WTC11 (cell line): Measurements from ENCODE around the gene FAM241A.

Experiments used
- ATF3 ChIP-seq: sonication (generic); formaldehyde crosslinking; conservative IDR thresholded peaks from 2 replicates; pipeline ENCODE4 v1.8.1; 2022; ENCODE audit warnings: mild to moderate bottlenecking, missing genetic modification reagents
- CREB1 ChIP-seq: sonication (generic); formaldehyde crosslinking; IDR thresholded peaks from 2 replicates; pipeline ENCODE4 v1.8.0; 2023; ENCODE audit warnings: mild to moderate bottlenecking, missing genetic modification reagents
- CTCF ChIP-seq: fragments of 200-600 bp; IDR thresholded peaks from 2 replicates; pipeline ENCODE4 v1.8.0; 2022; ENCODE audit warnings: antibody characterized with exemption
- ESRRA ChIP-seq: sonication (generic); formaldehyde crosslinking; IDR thresholded peaks from 2 replicates; pipeline ENCODE4 v1.8.1; 2022; ENCODE audit warnings: mild to moderate bottlenecking, missing genetic modification reagents, borderline replicate concordance
- FOXJ3 ChIP-seq: sonication (generic); formaldehyde crosslinking; IDR thresholded peaks from 2 replicates; pipeline ENCODE4 v1.9.0; 2021; ENCODE audit warnings: missing genetic modification reagents, mild to moderate bottlenecking, borderline replicate concordance
- HMGXB4 ChIP-seq: sonication (generic); formaldehyde crosslinking; IDR thresholded peaks from 2 replicates; pipeline ENCODE4 v1.8.1; 2023; ENCODE audit warnings: mild to moderate bottlenecking, moderate library complexity, missing genetic modification reagents
- NFE2L1 ChIP-seq: sonication (generic); formaldehyde crosslinking; IDR thresholded peaks from 2 replicates; pipeline ENCODE4 v1.8.1; 2023; ENCODE audit warnings: missing genetic modification reagents
- NR1H2 ChIP-seq: sonication (generic); formaldehyde crosslinking; IDR thresholded peaks from 2 replicates; pipeline ENCODE4 v1.9.0; 2021; ENCODE audit warnings: mild to moderate bottlenecking, moderate library complexity, missing genetic modification reagents
- USF1 ChIP-seq: sonication (generic); formaldehyde crosslinking; IDR thresholded peaks from 2 replicates; pipeline ENCODE4 v1.8.0; 2022; ENCODE audit warnings: mild to moderate bottlenecking, missing genetic modification reagents

- TF ChIP-seq USF1 (CRISPR knock-in tag) (no peak), CTCF (no peak), CREB1 (CRISPR knock-in tag) (no peak), NR1H2 (CRISPR knock-in tag) (no peak), FOXJ3 (CRISPR knock-in tag) (no peak), ATF3 (no peak), NFE2L1 (CRISPR knock-in tag) (no peak), ESRRA (no peak), HMGXB4 (CRISPR knock-in tag) (no peak)
Observed at GRCh38 chr4:112172180-112172579, 26.9 kb downstream of the FAM241A start.
